Measurements from ENCODE around the gene AHCYL2. TPM values are rescaled to one million over a fixed set of nuclear protein-coding genes. Genes with fewer than 3 reads are reported as not detected.

AHCYL2 gene
- total RNA-seq, 1 donor from 2014 or later = 19.0 TPM

DNA sequence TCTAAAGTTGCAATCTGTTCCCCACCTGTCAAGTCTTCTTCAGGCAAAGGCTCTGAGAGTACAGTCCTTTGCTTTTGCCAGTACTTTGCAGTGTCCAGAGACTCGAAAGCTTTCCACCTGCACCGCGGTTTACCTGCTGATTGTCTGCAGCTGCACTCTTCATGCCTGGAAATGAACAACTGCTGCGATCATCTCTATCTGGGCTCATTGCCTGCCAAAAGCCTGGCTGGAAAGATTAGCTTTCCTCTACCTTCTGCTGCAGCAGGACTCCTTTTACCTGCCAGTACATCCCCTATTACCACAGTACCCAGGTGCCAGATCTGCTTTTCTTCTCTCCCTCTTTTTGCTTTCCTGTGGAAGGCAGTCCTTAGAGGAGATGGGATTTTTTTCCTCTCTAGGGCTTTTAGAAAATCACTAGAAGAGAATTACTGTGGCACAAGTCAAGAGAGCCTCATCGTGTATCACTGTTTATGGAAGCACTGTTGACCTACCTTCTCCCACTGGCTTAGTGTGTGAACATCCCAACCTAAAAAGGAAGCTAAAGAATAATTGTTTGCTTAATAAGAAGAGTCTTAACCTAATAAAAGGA is 211.6 kb downstream of the AHCYL2 start:
- no peaks in the 10 kb centered on the region for H3K36me3 Mint-ChIP-seq (ENCODE audit: unreplicated experiment)

GRCh38 chr7:129437190-129437589 is 212.4 kb downstream of the AHCYL2 start:
- H3K36me3 Mint-ChIP-seq (ENCODE audit: unreplicated experiment) = no peaks in the 10 kb centered on the region
- no peaks in the 10 kb centered on the region for H3K9me3 Mint-ChIP-seq (ENCODE audit: unreplicated experiment)
- no peak overlapping the region for H3K4me3 Mint-ChIP-seq (ENCODE audit: unreplicated experiment)
- H3K27me3 Mint-ChIP-seq (ENCODE audit: unreplicated experiment) = peaks cover 13% of the 10 kb centered on the region
- no peak for DNase-seq (ENCODE audit: extremely low spot score, unreplicated experiment)
- TF ChIP-seq, protein P1, sequence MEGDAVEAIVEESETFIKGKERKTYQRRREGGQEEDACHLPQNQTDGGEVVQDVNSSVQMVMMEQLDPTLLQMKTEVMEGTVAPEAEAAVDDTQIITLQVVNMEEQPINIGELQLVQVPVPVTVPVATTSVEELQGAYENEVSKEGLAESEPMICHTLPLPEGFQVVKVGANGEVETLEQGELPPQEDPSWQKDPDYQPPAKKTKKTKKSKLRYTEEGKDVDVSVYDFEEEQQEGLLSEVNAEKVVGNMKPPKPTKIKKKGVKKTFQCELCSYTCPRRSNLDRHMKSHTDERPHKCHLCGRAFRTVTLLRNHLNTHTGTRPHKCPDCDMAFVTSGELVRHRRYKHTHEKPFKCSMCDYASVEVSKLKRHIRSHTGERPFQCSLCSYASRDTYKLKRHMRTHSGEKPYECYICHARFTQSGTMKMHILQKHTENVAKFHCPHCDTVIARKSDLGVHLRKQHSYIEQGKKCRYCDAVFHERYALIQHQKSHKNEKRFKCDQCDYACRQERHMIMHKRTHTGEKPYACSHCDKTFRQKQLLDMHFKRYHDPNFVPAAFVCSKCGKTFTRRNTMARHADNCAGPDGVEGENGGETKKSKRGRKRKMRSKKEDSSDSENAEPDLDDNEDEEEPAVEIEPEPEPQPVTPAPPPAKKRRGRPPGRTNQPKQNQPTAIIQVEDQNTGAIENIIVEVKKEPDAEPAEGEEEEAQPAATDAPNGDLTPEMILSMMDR (IDR thresholded peaks at IDR 0.05) = no peak
- H3K27ac Mint-ChIP-seq (ENCODE audit: unreplicated experiment) = no peak overlapping the region
- peaks cover 8% of the 10 kb centered on the region for H3K4me1 Mint-ChIP-seq (ENCODE audit: unreplicated experiment)

More for the DNA sequence above, 211.6 kb downstream of the AHCYL2 start:
- Mint-ChIP-seq H3K27me3 (ENCODE audit: unreplicated experiment) (peaks cover 16% of the 10 kb centered on the region), H3K4me1 (ENCODE audit: unreplicated experiment) (peaks cover 8% of the 10 kb centered on the region), H3K4me3 (ENCODE audit: unreplicated experiment) (no peak overlapping the region), H3K27ac (ENCODE audit: unreplicated experiment) (no peak overlapping the region), H3K9me3 (ENCODE audit: unreplicated experiment) (no peaks in the 10 kb centered on the region)
- TF ChIP-seq, protein P1 (IDR thresholded peaks at IDR 0.05) = no peak
- no peak for DNase-seq (ENCODE audit: extremely low spot score, unreplicated experiment)

DNA sequence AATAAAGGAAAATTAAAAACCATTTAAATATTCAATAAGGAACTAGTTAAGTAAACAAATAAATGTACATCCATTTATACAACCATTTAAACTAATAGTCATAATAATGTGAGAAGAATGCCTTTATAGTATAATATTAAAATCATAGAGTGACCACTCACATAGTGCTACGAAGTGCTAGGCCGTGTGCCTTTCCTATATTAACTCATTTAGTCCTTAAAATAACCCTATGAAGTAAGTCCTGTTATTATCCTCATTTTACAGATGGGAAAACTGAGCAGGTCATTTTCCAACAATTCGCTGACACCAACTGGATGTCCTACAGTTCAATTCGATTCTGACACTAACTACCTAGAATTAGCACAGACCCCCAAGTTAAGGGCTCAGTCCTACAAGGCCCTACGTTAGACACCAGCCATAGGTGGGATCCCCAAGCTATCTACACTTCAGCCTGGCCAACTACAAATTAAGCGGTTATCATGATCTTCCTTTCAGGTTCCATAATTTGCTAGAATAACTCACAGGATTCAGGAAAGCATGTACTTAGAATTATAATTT is 213.5 kb downstream of the AHCYL2 start:
- Mint-ChIP-seq H3K36me3 (ENCODE audit: unreplicated experiment) (no peaks in the 10 kb centered on the region), H3K4me3 (ENCODE audit: unreplicated experiment) (no peak overlapping the region), H3K4me1 (ENCODE audit: unreplicated experiment) (peaks cover 7% of the 10 kb centered on the region), H3K27me3 (ENCODE audit: unreplicated experiment) (peaks cover 5% of the 10 kb centered on the region), H3K27ac (ENCODE audit: unreplicated experiment) (no peak overlapping the region), H3K9me3 (ENCODE audit: unreplicated experiment) (no peaks in the 10 kb centered on the region)
- TF ChIP-seq, protein P1 (IDR thresholded peaks at IDR 0.05) = no peak
- no peak for DNase-seq (ENCODE audit: extremely low spot score, unreplicated experiment)

DNA sequence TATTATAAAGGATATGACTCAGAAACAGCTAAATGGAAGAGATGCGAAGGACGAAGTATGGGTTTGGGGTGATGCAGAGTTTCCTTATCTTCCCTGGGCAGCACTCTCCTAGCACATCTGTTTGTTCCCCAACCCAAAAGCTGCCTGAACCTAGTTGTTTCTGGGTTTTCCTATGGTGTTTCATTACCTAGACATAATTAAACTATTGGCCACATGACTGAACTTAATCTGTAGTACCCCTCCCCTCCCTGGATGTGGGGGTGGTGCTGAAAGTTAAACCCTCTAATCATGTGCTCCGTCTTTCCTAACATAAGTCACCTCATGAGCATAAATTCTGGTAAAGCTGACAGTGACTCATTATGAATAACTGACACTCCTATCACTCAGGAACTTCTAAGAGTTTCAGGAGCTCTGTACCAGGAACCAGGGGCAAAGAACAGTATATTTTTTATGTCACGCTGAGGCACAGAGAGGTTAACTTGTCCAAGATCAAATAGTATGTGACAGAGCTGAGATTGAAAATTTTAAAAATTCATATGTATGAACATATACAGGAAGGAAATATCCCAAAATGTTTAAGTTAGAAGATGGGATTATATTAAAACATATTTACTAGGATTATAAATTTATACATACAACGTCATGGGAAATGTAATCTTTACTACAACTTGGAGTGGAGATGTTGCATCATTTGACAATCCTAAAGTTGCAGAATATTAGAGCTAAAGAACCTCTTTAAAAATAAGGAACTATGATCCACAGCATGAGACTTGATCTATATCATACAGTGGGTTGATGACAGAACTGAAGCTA is 214.2 kb downstream of the AHCYL2 start:
- Mint-ChIP-seq H3K27me3 (ENCODE audit: unreplicated experiment) (peaks cover 3% of the 10 kb centered on the region), H3K9me3 (ENCODE audit: unreplicated experiment) (no peaks in the 10 kb centered on the region), H3K4me1 (ENCODE audit: unreplicated experiment) (peaks cover 4% of the 10 kb centered on the region), H3K4me3 (ENCODE audit: unreplicated experiment) (no peak overlapping the region), H3K27ac (ENCODE audit: unreplicated experiment) (no peak overlapping the region), H3K36me3 (ENCODE audit: unreplicated experiment) (no peaks in the 10 kb centered on the region)
- TF ChIP-seq, protein P1 (IDR thresholded peaks at IDR 0.05) = no peak
- no peak for DNase-seq (ENCODE audit: extremely low spot score, unreplicated experiment)
